ENCODE data around the gene RASL11A. TPM values are rescaled to one million over a fixed set of nuclear protein-coding genes. Genes with fewer than 3 reads are reported as not detected.
A peak's percentile ranks its signal among the peaks of the same experiment; 100 is the strongest.

RASL11A gene
- polyA plus RNA-seq, 3 donors, result 1.0 to 6.8 (median 3.8) TPM

GRCh38 chr13:27288392-27288791 is 17.8 kb downstream of the RASL11A start:
- H3K36me3 ChIP-seq (replicated peaks in 1 of 2; ENCODE audit: control insufficient read depth in 1 of 2, insufficient read depth in 2 of 2, low read length in 2 of 2), result no peaks in the 10 kb centered on the region

GRCh38 chr13:27289011-27289665 is 18.5 kb downstream of the RASL11A start:
- peaks cover 0 to 3% (median 0%) of the 10 kb centered on the region in 3 donors for H3K27me3 Mint-ChIP-seq (ENCODE audit: low read depth in 3 of 3)
- H3K4me3 Mint-ChIP-seq, result no peak overlapping the region
- no peaks in the 10 kb centered on the region for H3K36me3 ChIP-seq (replicated peaks in 1 of 2; ENCODE audit: control insufficient read depth in 1 of 2, insufficient read depth in 2 of 2, low read length in 2 of 2)
- H3K4me1 Mint-ChIP-seq, result no peaks in the 10 kb centered on the region
- H3K27me3 ChIP-seq (ENCODE audit: control insufficient read depth in 2 of 2, insufficient read depth in 2 of 2, low read length in 2 of 2), result no peaks in the 10 kb centered on the region
- no peaks in the 10 kb centered on the region for H3K4me1 ChIP-seq (ENCODE audit: control insufficient read depth in 1 of 2, insufficient read depth in 2 of 2, low read length in 2 of 2)
- no peaks in the 10 kb centered on the region for H3K36me3 Mint-ChIP-seq
- H4K20me1 ChIP-seq (ENCODE audit: insufficient read depth, low read length), result no peaks in the 10 kb centered on the region
- H3K4me2 ChIP-seq (replicated peaks; ENCODE audit: extremely low read depth, low read length, poor library complexity, severe bottlenecking), result no peak overlapping the region
- no peak overlapping the region for H3K27ac ChIP-seq (ENCODE audit: low read depth in 1 of 2, low read length in 2 of 2)
- no peak for DNase-seq
- H3K9me3 ChIP-seq (replicated peaks in 1 of 2; ENCODE audit: control insufficient read depth in 1 of 2, insufficient read depth in 1 of 2, low read length in 2 of 2), result no peaks in the 10 kb centered on the region
- peak overlapping the region in 1 of 7 donors; percentile 32 for H3K27ac Mint-ChIP-seq
- H3K9ac ChIP-seq (ENCODE audit: insufficient read depth, low read length, poor library complexity, severe bottlenecking), result no peak overlapping the region
- H3K9me3 Mint-ChIP-seq, result no peaks in the 10 kb centered on the region
- 90% methylated on average over 1 of the region's 2 CpGs for WGBS (ENCODE audit: insufficient coverage)
- no peak overlapping the region for H2AFZ ChIP-seq (ENCODE audit: insufficient read depth, low read depth, low read length, poor library complexity, severe bottlenecking)
- no peaks in the 10 kb centered on the region for H3K79me2 ChIP-seq (ENCODE audit: insufficient read depth, low read length)
- TF ChIP-seq CTCF (IDR thresholded peaks at IDR 0.05), result no peak
- intact Hi-C loops (cut with micrococcal nuclease), result loop anchor here in 1 of 2 donors (10.0 kb wide), 1 partner anchor 304 kb away; no protein-coding TSS in a partner anchor
- H3K4me3 ChIP-seq (replicated peaks in 1 of 3; ENCODE audit: low read depth in 2 of 3, low read length in 3 of 3), result no peak overlapping the region

More at GRCh38 chr13:27288392-27288791, 17.8 kb downstream of the RASL11A start:
- intact Hi-C loops (cut with micrococcal nuclease), result loop anchor here in 1 of 2 donors (10.0 kb wide), 1 partner anchor 304 kb away; no protein-coding TSS in a partner anchor
- Mint-ChIP-seq H3K36me3 (no peaks in the 10 kb centered on the region), H3K9me3 (no peaks in the 10 kb centered on the region), H3K27ac (no peak overlapping the region), H3K4me1 (no peaks in the 10 kb centered on the region), H3K4me3 (no peak overlapping the region), H3K27me3 (ENCODE audit: low read depth in 3 of 3) (peaks cover 0 to 3% (median 0%) of the 10 kb centered on the region in 3 donors)
- TF ChIP-seq CTCF (IDR thresholded peaks at IDR 0.05), result no peak
- no peak overlapping the region for H2AFZ ChIP-seq (ENCODE audit: insufficient read depth, low read depth, low read length, poor library complexity, severe bottlenecking)
- H3K4me2 ChIP-seq (replicated peaks; ENCODE audit: extremely low read depth, low read length, poor library complexity, severe bottlenecking), result no peak overlapping the region
- no peak for DNase-seq
- no peaks in the 10 kb centered on the region for H3K79me2 ChIP-seq (ENCODE audit: insufficient read depth, low read length)
- H3K4me3 ChIP-seq (replicated peaks in 1 of 3; ENCODE audit: low read depth in 2 of 3, low read length in 3 of 3), result no peak overlapping the region
- no peaks in the 10 kb centered on the region for H4K20me1 ChIP-seq (ENCODE audit: insufficient read depth, low read length)
- no peaks in the 10 kb centered on the region for H3K9me3 ChIP-seq (replicated peaks in 1 of 2; ENCODE audit: control insufficient read depth in 1 of 2, insufficient read depth in 1 of 2, low read length in 2 of 2)
- no peak overlapping the region for H3K9ac ChIP-seq (ENCODE audit: insufficient read depth, low read length, poor library complexity, severe bottlenecking)
- no peaks in the 10 kb centered on the region for H3K27me3 ChIP-seq (ENCODE audit: control insufficient read depth in 2 of 2, insufficient read depth in 2 of 2, low read length in 2 of 2)
- no peaks in the 10 kb centered on the region for H3K4me1 ChIP-seq (ENCODE audit: control insufficient read depth in 1 of 2, insufficient read depth in 2 of 2, low read length in 2 of 2)
- H3K27ac ChIP-seq (ENCODE audit: low read depth in 1 of 2, low read length in 2 of 2), result no peak overlapping the region
- 100% methylated on average over 3 of the region's 4 CpGs for WGBS (ENCODE audit: insufficient coverage)

All from CD14-positive monocyte (primary cell).